A549 (cell line): ENCODE measurements around the gene PLCB1.

Experiments used
- CTCF ChIP-seq: fragments of >200 bp; sonication (Bioruptor Twin); formaldehyde crosslinking; IDR thresholded peaks from 3 replicates; pipeline ENCODE4 v1.5.1; 2016
- ESRRA ChIP-seq: fragments of 150-350 bp; IDR thresholded peaks from 2 replicates; pipeline ENCODE4 v1.6.1; 2014; ENCODE audit warnings: mild to moderate bottlenecking, low read length, borderline replicate concordance
- JUN ChIP-seq, 2 experiments: fragments of >200 bp; sonication (Bioruptor Twin); formaldehyde crosslinking; IDR thresholded peaks; 2 replicates in 1 of 2; 3 replicates in 1 of 2; pipeline ENCODE4 v1.6.1; 2016 to 2017
- MYC ChIP-seq: IDR thresholded peaks from 2 replicates; pipeline ENCODE4 v1.6.1; 2012; ENCODE audit warnings: mild to moderate bottlenecking, inconsistent platforms, low read length, improper control_type of control experiment, borderline replicate concordance
- POLR2A ChIP-seq: IDR thresholded peaks from 2 replicates; pipeline ENCODE4 v1.6.1; 2012; ENCODE audit warnings: mild to moderate bottlenecking, low read length

DNA sequence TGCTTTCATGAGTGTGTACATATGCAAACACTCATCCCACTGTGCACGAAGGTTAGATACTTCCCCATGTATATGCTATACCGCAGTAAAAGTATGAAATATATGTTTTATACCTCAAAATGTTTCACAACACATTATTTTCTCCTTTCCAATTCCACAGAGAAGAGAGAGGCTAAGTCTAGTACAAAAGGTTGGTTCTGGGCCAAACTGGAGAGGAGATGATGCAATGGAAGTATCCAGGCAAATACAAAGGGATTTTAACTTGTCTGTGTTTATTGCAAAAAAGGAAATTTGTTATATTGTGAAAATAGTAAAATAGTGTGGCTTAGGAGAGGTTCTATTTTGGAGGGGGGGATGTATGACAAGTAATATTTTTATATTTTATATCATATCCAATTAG is 112.6 kb downstream of the PLCB1 start:
- no peak for TF ChIP-seq JUN (IDR thresholded peaks at IDR 0.05)
- no peak for TF ChIP-seq CTCF
- no peak for TF ChIP-seq ESRRA
- TF ChIP-seq POLR2A = no peak
- no peak for TF ChIP-seq MYC
